ENCODE results near the gene NSFL1C.
"Not testable (repeated sequence)": the region's sequence is repeated elsewhere in the genome, so short reads cannot be mapped to it uniquely, and the experiment has no call there.

Gene NSFL1C
- 12.1 to 66.4 (median 36.4) reads per million in 17 experiments for total RNA-seq

- peak; percentile 96 to 99 (median 98) for DNase-seq
Observed at GRCh38 chr20:1466211-1467081, at the start of gene NSFL1C. Gene NSFL1C, minus strand, starts transcription at chr20:1466849. Its CDS starts 25 bp downstream, at chr20:1466824.

- DNase-seq: no peak
Observed at GRCh38 chr20:1513801-1514200, 47.2 kb upstream of the NSFL1C start.

- DNase-seq: peak; percentile 59 to 77 (median 74)
Observed at GRCh38 chr20:1509237-1509636, 42.6 kb upstream of the NSFL1C start.

GRCh38 chr20:1508574-1508973, 41.9 kb upstream of the NSFL1C start:
- DNase-seq: no peak

GRCh38 chr20:1507276-1507675, 40.6 kb upstream of the NSFL1C start:
- DNase-seq: no peak

GRCh38 chr20:1505871-1506270, 39.2 kb upstream of the NSFL1C start:
- DNase-seq: no peak

- DNase-seq: no peak
Observed at GRCh38 chr20:1505361-1505760, 38.7 kb upstream of the NSFL1C start.

GRCh38 chr20:1503564-1504227, 37.0 kb upstream of the NSFL1C start:
- DNase-seq: peak; percentile 93 to 96 (median 94)

GRCh38 chr20:1500496-1500895, 33.8 kb upstream of the NSFL1C start:
- no peak for DNase-seq

GRCh38 chr20:1499528-1500420, 33.1 kb upstream of the NSFL1C start:
- DNase-seq: no peak

GRCh38 chr20:1497371-1497770, 30.7 kb upstream of the NSFL1C start:
- not testable (repeated sequence) for DNase-seq

GRCh38 chr20:1496930-1497329, 30.3 kb upstream of the NSFL1C start:
- DNase-seq: no peak

GRCh38 chr20:1494436-1494835, 27.8 kb upstream of the NSFL1C start:
- DNase-seq: peak in 2 of 4 experiments; percentile 23 to 44

GRCh38 chr20:1493536-1493935, 26.9 kb upstream of the NSFL1C start:
- DNase-seq: peak in 3 of 4 experiments; percentile 24 to 66 (median 45)

- peak; percentile 63 to 75 (median 67) for DNase-seq
Observed at GRCh38 chr20:1491860-1492642, 25.4 kb upstream of the NSFL1C start.

- peak; percentile 89 to 97 (median 94) for DNase-seq
Observed at GRCh38 chr20:1491281-1491840, 24.7 kb upstream of the NSFL1C start, which contains the start of gene SIRPB2. Gene SIRPB2, minus strand, starts transcription at chr20:1491420. Its CDS starts 61 bp downstream, at chr20:1491359.

GRCh38 chr20:1490643-1491195, 24.1 kb upstream of the NSFL1C start:
- DNase-seq: peak; percentile 38 to 75 (median 60)

GRCh38 chr20:1489764-1490436, 23.3 kb upstream of the NSFL1C start:
- peak; percentile 64 to 82 (median 76) for DNase-seq

GRCh38 chr20:1489325-1489724, 22.7 kb upstream of the NSFL1C start:
- peak in 3 of 4 experiments; percentile 35 to 52 (median 49) for DNase-seq

GRCh38 chr20:1486566-1486965, 19.9 kb upstream of the NSFL1C start:
- DNase-seq: no peak

Measured in suppressor macrophage (primary cell).